ENCODE data around the gene MLC1.

DNA sequence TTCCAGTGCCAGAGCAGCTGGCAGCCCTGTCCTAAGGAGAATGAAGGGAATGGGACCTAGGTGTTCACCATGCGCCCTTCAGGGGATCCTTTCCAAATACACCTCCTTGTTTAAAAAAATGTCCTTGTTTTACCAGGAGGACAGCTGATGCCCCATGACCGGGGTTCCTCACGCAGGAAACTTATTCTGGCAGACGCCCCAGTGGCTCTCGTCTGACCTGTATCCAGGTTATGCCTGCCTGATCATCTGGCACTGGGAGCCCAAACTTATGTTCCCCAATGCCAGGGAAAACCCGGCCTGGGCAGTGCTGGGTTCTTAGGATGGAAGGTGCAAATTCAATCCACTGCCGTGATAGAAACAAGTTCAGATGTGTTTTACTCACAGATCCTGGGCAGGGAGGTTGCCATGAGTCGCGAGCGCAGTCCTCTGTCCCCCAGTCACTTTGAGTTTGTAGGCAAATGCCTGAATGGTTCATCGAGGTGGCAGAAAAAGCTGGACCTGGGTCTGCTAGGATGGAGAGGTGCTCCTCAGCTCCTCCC lies 36.0 kb upstream of the MLC1 start:
- TF ChIP-seq, protein P1, sequence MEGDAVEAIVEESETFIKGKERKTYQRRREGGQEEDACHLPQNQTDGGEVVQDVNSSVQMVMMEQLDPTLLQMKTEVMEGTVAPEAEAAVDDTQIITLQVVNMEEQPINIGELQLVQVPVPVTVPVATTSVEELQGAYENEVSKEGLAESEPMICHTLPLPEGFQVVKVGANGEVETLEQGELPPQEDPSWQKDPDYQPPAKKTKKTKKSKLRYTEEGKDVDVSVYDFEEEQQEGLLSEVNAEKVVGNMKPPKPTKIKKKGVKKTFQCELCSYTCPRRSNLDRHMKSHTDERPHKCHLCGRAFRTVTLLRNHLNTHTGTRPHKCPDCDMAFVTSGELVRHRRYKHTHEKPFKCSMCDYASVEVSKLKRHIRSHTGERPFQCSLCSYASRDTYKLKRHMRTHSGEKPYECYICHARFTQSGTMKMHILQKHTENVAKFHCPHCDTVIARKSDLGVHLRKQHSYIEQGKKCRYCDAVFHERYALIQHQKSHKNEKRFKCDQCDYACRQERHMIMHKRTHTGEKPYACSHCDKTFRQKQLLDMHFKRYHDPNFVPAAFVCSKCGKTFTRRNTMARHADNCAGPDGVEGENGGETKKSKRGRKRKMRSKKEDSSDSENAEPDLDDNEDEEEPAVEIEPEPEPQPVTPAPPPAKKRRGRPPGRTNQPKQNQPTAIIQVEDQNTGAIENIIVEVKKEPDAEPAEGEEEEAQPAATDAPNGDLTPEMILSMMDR (IDR thresholded peaks at IDR 0.05), result no peak
- TF ChIP-seq POLR2AphosphoS5 (IDR thresholded peaks at IDR 0.05) (no peak), POLR2A (IDR thresholded peaks at IDR 0.05) (no peak), EP300 (IDR thresholded peaks at IDR 0.05) (no peak)

Measured in gastroesophageal sphincter (tissue), 3 donors.